Activated CD4-positive, alpha-beta T cell treated with anti-CD3 and anti-CD28 coated beads for 36 hours (primary cell): ENCODE results near the gene CLN3. TPM values are rescaled to one million over a fixed set of nuclear protein-coding genes. Genes with fewer than 3 reads are reported as not detected.
"Not testable (repeated sequence)": the region's sequence is repeated elsewhere in the genome, so short reads cannot be mapped to it uniquely, and the experiment has no call there.

Experiments used
- ATAC-seq: fragments of 200-7000 bp; cut with Tn5 transposase; one replicate; pipeline ENCODE4 v1.10.0; 2021; ENCODE audit warnings: mild to moderate bottlenecking, moderate library complexity
- CTCF ChIA-PET: fragments of 350-600 bp; sonication (Branson Sonifier 250); formaldehyde crosslinking; loops from one replicate; lab custom pipeline; 2021; ENCODE audit warnings: antibody characterized with exemption; lab: Charles Lee
- POLR2A ChIA-PET: fragments of 350-600 bp; sonication (Branson Sonifier 250); formaldehyde crosslinking; loops from one replicate; lab custom pipeline; 2021; ENCODE audit warnings: antibody characterized with exemption, inconsistent platforms; lab: Charles Lee
- DNase-seq: peaks from one replicate; pipeline ENCODE4 v3.0.0-alpha.2; 2020
- H3K27ac Mint-ChIP-seq: one replicate; pipeline ENCODE4 v1.8.0; 2021; ENCODE audit warnings: mixed read lengths
- H3K27me3 Mint-ChIP-seq: one replicate; pipeline ENCODE4 v1.8.0; 2021; ENCODE audit warnings: mixed read lengths
- H3K36me3 Mint-ChIP-seq: one replicate; pipeline ENCODE4 v1.8.0; 2021; ENCODE audit warnings: low read depth, mixed read lengths
- H3K4me1 Mint-ChIP-seq: one replicate; pipeline ENCODE4 v1.8.0; 2021; ENCODE audit warnings: mixed read lengths
- H3K4me3 Mint-ChIP-seq: one replicate; pipeline ENCODE4 v1.8.0; 2021; ENCODE audit warnings: mild to moderate bottlenecking, moderate library complexity, mixed read lengths
- H3K9me3 Mint-ChIP-seq: one replicate; pipeline ENCODE4 v1.8.0; 2021; ENCODE audit warnings: low read depth, mixed read lengths
- intact Hi-C, 2 experiments: fragments of 100-400 bp; cut with DNase I in 1 of 2; cut with micrococcal nuclease in 1 of 2; formaldehyde crosslinking; loops; one replicate each; pipeline versions ENCODE4 v1.14.2 to v1.15.1; 2022 to 2024; cut with DNase I, micrococcal nuclease
- total RNA-seq, 2 experiments: library from RNA; stranded (reverse); gene quantifications; one replicate each; pipeline ENCODE4 v1.2.3, GENCODE V29; 2021

Gene CLN3
- total RNA-seq, 2 experiments from 2014 or later = 19.0 to 24.6 TPM

GRCh38 chr16:28511801-28512789, 20.2 kb upstream of the CLN3 start:
- no peak overlapping the region for H3K27ac Mint-ChIP-seq
- POLR2A ChIA-PET = no interaction called here
- H3K4me3 Mint-ChIP-seq = no peak overlapping the region
- H3K4me1 Mint-ChIP-seq = peaks cover 13% of the 10 kb centered on the region
- ATAC-seq (no peak), DNase-seq (no peak)
- CTCF ChIA-PET = interaction anchor here (0.6 kb wide), 1 partner anchor 498 kb away, joined by 3 read pairs; no protein-coding TSS in a partner anchor
- H3K36me3 Mint-ChIP-seq = no peaks in the 10 kb centered on the region
- intact Hi-C loops = no loop called here
- no peaks in the 10 kb centered on the region for H3K9me3 Mint-ChIP-seq
- H3K27me3 Mint-ChIP-seq = no peaks in the 10 kb centered on the region

GRCh38 chr16:28511031-28511430, 19.2 kb upstream of the CLN3 start:
- Mint-ChIP-seq H3K27ac (no peak overlapping the region), H3K27me3 (no peaks in the 10 kb centered on the region), H3K4me3 (no peak overlapping the region), H3K36me3 (no peaks in the 10 kb centered on the region), H3K9me3 (no peaks in the 10 kb centered on the region), H3K4me1 (peaks cover 17% of the 10 kb centered on the region)
- DNase-seq (no peak), ATAC-seq (no peak)
- intact Hi-C loops = no loop called here
- ChIA-PET CTCF (interaction anchor here (0.6 kb wide), 1 partner anchor 500 kb away, joined by 3 read pairs; no protein-coding TSS in a partner anchor), POLR2A (no interaction called here)

DNA sequence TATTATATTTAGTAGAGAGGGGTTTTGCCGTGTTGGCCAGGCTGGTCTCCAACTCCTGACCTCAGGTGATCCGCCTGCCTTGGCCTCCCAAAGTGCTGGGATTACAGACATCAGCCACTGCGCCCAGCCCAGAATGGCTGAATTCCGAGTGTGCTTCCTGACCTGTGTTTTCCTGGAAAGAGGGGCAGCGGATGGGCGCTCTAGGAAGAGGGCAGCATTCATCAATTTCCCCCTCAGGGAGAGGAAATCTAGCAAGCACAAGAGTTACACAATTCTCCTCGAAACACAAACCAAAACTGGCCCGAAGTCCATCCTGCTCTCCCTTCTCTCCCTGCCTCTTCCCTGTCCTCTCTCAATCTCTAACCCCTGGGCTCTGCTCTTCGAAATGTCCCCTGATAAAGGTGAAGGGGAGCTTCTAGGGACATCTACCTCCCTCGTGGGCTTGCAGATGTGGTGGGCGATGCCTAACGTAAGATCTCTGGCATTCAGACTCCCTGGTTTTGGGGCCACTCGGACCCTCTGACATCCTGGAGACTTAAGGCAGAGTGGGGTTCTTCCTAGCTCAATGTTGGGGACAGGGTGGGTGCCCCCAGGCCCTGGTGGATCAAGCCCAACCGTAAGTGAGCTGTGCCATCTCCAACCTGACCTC, 13.7 kb upstream of the CLN3 start:
- no peak for ATAC-seq
- ChIA-PET CTCF (interaction anchor here (1.0 kb wide), 1 partner anchor 9 kb away, joined by 4 read pairs; no protein-coding TSS in a partner anchor), POLR2A (no interaction called here)
- Mint-ChIP-seq H3K9me3 (no peaks in the 10 kb centered on the region), H3K27ac (no peak overlapping the region), H3K36me3 (no peaks in the 10 kb centered on the region), H3K27me3 (no peaks in the 10 kb centered on the region), H3K4me1 (peaks cover 19% of the 10 kb centered on the region), H3K4me3 (no peak overlapping the region)
- intact Hi-C loops = no loop called here
- no peak for DNase-seq

GRCh38 chr16:28504707-28505404, 13.0 kb upstream of the CLN3 start:
- peaks cover 24% of the 10 kb centered on the region for H3K4me1 Mint-ChIP-seq
- H3K4me3 Mint-ChIP-seq = no peak overlapping the region
- H3K27me3 Mint-ChIP-seq = no peaks in the 10 kb centered on the region
- intact Hi-C loops = no loop called here
- CTCF ChIA-PET = no interaction called here
- no peak overlapping the region for H3K27ac Mint-ChIP-seq
- POLR2A ChIA-PET = no interaction called here
- no peaks in the 10 kb centered on the region for H3K36me3 Mint-ChIP-seq
- no peak for DNase-seq
- no peak for ATAC-seq
- H3K9me3 Mint-ChIP-seq = no peaks in the 10 kb centered on the region

GRCh38 chr16:28503470-28504259, 11.8 kb upstream of the CLN3 start:
- intact Hi-C loops = no loop called here

GRCh38 chr16:28502290-28502689, 10.4 kb upstream of the CLN3 start:
- ATAC-seq (no peak), DNase-seq (no peak)
- no peak overlapping the region for H3K27ac Mint-ChIP-seq
- CTCF ChIA-PET = no interaction called here
- H3K4me3 Mint-ChIP-seq = no peak overlapping the region
- H3K4me1 Mint-ChIP-seq = peaks cover 15% of the 10 kb centered on the region
- POLR2A ChIA-PET = no interaction called here
- intact Hi-C loops = no loop called here
- H3K36me3 Mint-ChIP-seq = no peaks in the 10 kb centered on the region
- H3K27me3 Mint-ChIP-seq = no peaks in the 10 kb centered on the region
- H3K9me3 Mint-ChIP-seq = no peaks in the 10 kb centered on the region

More at GRCh38 chr16:28503470-28504259, 11.8 kb upstream of the CLN3 start:
- peaks cover 26% of the 10 kb centered on the region for H3K4me1 Mint-ChIP-seq
- CTCF ChIA-PET = interaction anchor here (0.6 to 0.7 kb wide), 3 partner anchors 11 to 410 kb away, joined by 3 to 4 read pairs (median 3); no protein-coding TSS in a partner anchor
- ATAC-seq (no peak), DNase-seq (no peak)
- no peaks in the 10 kb centered on the region for H3K36me3 Mint-ChIP-seq
- H3K9me3 Mint-ChIP-seq = no peaks in the 10 kb centered on the region
- no peak overlapping the region for H3K27ac Mint-ChIP-seq
- POLR2A ChIA-PET = interaction anchor here (0.7 kb wide), 1 partner anchor 9 kb away, joined by 4 read pairs; the partner anchor contains the start of gene APOBR
- H3K4me3 Mint-ChIP-seq = no peak overlapping the region
- no peaks in the 10 kb centered on the region for H3K27me3 Mint-ChIP-seq

GRCh38 chr16:28501258-28502232, 9.7 kb upstream of the CLN3 start:
- no peak overlapping the region for H3K4me3 Mint-ChIP-seq
- no peaks in the 10 kb centered on the region for H3K36me3 Mint-ChIP-seq
- ChIA-PET POLR2A (no interaction called here), CTCF (no interaction called here)
- ATAC-seq (peak; percentile 11), DNase-seq (no peak)
- H3K9me3 Mint-ChIP-seq = no peaks in the 10 kb centered on the region
- intact Hi-C loops = no loop called here
- no peak overlapping the region for H3K27ac Mint-ChIP-seq
- no peaks in the 10 kb centered on the region for H3K27me3 Mint-ChIP-seq
- peaks cover 9% of the 10 kb centered on the region for H3K4me1 Mint-ChIP-seq

GRCh38 chr16:28500476-28501180, 8.8 kb upstream of the CLN3 start:
- H3K4me1 Mint-ChIP-seq = peaks cover 17% of the 10 kb centered on the region
- H3K4me3 Mint-ChIP-seq, POLR2A ChIA-PET, CTCF ChIA-PET, H3K9me3 Mint-ChIP-seq, ATAC-seq, H3K27me3 Mint-ChIP-seq, H3K27ac Mint-ChIP-seq, H3K36me3 Mint-ChIP-seq, intact Hi-C loops, DNase-seq: not testable (repeated sequence)

GRCh38 chr16:28499854-28500253, 8.0 kb upstream of the CLN3 start:
- H3K27me3 Mint-ChIP-seq = no peaks in the 10 kb centered on the region
- no peak for DNase-seq
- no peaks in the 10 kb centered on the region for H3K9me3 Mint-ChIP-seq
- no peak for ATAC-seq
- CTCF ChIA-PET = no interaction called here
- POLR2A ChIA-PET = no interaction called here
- H3K36me3 Mint-ChIP-seq = no peaks in the 10 kb centered on the region
- H3K27ac Mint-ChIP-seq = no peak overlapping the region
- intact Hi-C loops = no loop called here
- no peak overlapping the region for H3K4me3 Mint-ChIP-seq
- H3K4me1 Mint-ChIP-seq = peaks cover 25% of the 10 kb centered on the region
